ENCODE data around the gene SHISA9.

SHISA9 gene

DNA sequence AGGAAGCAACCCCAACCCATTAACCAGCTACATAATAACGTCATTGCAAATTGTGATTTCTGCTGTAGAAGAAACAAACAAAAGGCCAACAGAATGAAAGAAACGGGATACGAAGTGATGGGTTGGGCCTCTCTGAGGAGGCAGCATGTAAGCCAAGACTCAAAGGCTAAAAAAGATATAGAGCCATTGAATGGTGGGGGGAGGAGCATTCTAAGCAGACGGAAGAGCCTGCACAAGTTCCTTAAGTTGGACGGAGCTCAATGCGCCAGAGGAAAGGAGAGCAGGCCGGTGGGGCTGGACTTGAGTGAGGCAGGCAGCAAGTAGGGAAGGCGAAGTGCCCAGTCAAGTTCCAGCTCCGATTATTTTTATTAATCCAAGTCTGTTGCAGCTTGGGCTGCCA lies 160.3 kb downstream of the SHISA9 start:
- no peak overlapping the region for H3K27ac ChIP-seq (replicated peaks)
- no peak overlapping the region for H3K4me3 ChIP-seq (replicated peaks; ENCODE audit: insufficient read depth, low read length)
- TF ChIP-seq, protein P1, sequence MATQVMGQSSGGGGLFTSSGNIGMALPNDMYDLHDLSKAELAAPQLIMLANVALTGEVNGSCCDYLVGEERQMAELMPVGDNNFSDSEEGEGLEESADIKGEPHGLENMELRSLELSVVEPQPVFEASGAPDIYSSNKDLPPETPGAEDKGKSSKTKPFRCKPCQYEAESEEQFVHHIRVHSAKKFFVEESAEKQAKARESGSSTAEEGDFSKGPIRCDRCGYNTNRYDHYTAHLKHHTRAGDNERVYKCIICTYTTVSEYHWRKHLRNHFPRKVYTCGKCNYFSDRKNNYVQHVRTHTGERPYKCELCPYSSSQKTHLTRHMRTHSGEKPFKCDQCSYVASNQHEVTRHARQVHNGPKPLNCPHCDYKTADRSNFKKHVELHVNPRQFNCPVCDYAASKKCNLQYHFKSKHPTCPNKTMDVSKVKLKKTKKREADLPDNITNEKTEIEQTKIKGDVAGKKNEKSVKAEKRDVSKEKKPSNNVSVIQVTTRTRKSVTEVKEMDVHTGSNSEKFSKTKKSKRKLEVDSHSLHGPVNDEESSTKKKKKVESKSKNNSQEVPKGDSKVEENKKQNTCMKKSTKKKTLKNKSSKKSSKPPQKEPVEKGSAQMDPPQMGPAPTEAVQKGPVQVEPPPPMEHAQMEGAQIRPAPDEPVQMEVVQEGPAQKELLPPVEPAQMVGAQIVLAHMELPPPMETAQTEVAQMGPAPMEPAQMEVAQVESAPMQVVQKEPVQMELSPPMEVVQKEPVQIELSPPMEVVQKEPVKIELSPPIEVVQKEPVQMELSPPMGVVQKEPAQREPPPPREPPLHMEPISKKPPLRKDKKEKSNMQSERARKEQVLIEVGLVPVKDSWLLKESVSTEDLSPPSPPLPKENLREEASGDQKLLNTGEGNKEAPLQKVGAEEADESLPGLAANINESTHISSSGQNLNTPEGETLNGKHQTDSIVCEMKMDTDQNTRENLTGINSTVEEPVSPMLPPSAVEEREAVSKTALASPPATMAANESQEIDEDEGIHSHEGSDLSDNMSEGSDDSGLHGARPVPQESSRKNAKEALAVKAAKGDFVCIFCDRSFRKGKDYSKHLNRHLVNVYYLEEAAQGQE (IDR thresholded peaks at IDR 0.05; ENCODE audit: insufficient replicate concordance, low read depth), result no peak
- TF ChIP-seq, protein P2, sequence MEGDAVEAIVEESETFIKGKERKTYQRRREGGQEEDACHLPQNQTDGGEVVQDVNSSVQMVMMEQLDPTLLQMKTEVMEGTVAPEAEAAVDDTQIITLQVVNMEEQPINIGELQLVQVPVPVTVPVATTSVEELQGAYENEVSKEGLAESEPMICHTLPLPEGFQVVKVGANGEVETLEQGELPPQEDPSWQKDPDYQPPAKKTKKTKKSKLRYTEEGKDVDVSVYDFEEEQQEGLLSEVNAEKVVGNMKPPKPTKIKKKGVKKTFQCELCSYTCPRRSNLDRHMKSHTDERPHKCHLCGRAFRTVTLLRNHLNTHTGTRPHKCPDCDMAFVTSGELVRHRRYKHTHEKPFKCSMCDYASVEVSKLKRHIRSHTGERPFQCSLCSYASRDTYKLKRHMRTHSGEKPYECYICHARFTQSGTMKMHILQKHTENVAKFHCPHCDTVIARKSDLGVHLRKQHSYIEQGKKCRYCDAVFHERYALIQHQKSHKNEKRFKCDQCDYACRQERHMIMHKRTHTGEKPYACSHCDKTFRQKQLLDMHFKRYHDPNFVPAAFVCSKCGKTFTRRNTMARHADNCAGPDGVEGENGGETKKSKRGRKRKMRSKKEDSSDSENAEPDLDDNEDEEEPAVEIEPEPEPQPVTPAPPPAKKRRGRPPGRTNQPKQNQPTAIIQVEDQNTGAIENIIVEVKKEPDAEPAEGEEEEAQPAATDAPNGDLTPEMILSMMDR (IDR thresholded peaks at IDR 0.05; ENCODE audit: insufficient read depth, low read length), result no peak
- TF ChIP-seq SPI1 (IDR thresholded peaks at IDR 0.05; ENCODE audit: borderline replicate concordance, low read depth), result no peak
- no peak for TF ChIP-seq GABPA (IDR thresholded peaks at IDR 0.05; ENCODE audit: low read depth)
- no peak for TF ChIP-seq POLR2AphosphoS5 (IDR thresholded peaks at IDR 0.05; ENCODE audit: low read depth)
- DNase-seq (ENCODE audit: low read depth in 1 of 2, low spot score in 1 of 2), result no peak
- H3K27me3 ChIP-seq (ENCODE audit: insufficient read depth, poor library complexity, severe bottlenecking), result no peaks in the 10 kb centered on the region

DNA sequence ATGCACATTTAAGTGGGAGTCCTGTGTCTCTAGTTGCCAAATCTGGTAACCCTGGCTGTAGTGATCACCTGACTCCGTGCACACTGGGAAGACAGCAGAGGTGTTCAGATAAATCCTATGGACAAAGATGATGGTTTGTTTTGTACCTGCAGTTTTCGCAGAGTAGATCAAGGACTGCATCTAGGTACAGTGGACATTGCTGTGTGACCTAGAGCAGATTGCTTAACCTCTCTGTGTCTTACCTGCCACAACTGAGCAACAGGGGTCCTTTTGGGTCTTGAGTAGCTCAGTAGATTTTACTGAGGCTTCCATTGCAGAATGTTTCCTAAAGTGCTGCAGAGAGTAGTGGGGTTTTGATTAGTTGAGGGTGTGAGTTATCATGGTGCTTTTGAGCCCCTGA lies 160.8 kb downstream of the SHISA9 start:
- no peak for DNase-seq (ENCODE audit: low read depth in 1 of 2, low spot score in 1 of 2)
- H3K4me3 ChIP-seq (replicated peaks; ENCODE audit: insufficient read depth, low read length), result no peak overlapping the region
- H3K27ac ChIP-seq (replicated peaks), result no peak overlapping the region
- TF ChIP-seq, protein P2 (IDR thresholded peaks at IDR 0.05; ENCODE audit: insufficient read depth, low read length), result no peak
- TF ChIP-seq, protein P1 (IDR thresholded peaks at IDR 0.05; ENCODE audit: insufficient replicate concordance, low read depth), result no peak
- no peak for TF ChIP-seq GABPA (IDR thresholded peaks at IDR 0.05; ENCODE audit: low read depth)
- TF ChIP-seq POLR2AphosphoS5 (IDR thresholded peaks at IDR 0.05; ENCODE audit: low read depth), result no peak
- no peak for TF ChIP-seq SPI1 (IDR thresholded peaks at IDR 0.05; ENCODE audit: borderline replicate concordance, low read depth)
- no peaks in the 10 kb centered on the region for H3K27me3 ChIP-seq (ENCODE audit: insufficient read depth, poor library complexity, severe bottlenecking)

DNA sequence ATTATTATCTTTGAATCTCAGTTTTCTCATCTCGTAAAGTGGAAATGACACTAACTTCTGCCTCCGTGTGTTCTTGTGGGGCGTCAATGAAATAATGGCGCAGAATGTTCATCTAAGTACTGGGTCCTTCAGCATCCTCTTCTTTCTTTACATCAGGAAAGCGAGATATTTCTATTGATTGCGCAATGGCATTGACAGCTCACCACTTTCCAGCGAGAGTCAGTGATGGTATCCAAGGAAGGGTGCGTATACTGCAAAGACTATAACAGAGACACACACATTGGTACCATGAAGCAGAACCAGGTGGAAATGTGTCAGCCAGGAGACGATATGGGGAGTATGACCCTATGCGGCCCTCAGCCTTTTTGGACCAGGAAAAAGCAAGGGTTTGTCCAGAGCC lies 162.1 kb downstream of the SHISA9 start:
- no peak overlapping the region for H3K27ac ChIP-seq (replicated peaks)
- no peak overlapping the region for H3K4me3 ChIP-seq (replicated peaks; ENCODE audit: insufficient read depth, low read length)
- DNase-seq (ENCODE audit: low read depth in 1 of 2, low spot score in 1 of 2), result no peak
- no peaks in the 10 kb centered on the region for H3K27me3 ChIP-seq (ENCODE audit: insufficient read depth, poor library complexity, severe bottlenecking)
- TF ChIP-seq, protein P2 (IDR thresholded peaks at IDR 0.05; ENCODE audit: insufficient read depth, low read length), result no peak
- TF ChIP-seq, protein P1 (IDR thresholded peaks at IDR 0.05; ENCODE audit: insufficient replicate concordance, low read depth), result no peak
- TF ChIP-seq GABPA (IDR thresholded peaks at IDR 0.05; ENCODE audit: low read depth) (no peak), SPI1 (IDR thresholded peaks at IDR 0.05; ENCODE audit: borderline replicate concordance, low read depth) (no peak), POLR2AphosphoS5 (IDR thresholded peaks at IDR 0.05; ENCODE audit: low read depth) (no peak)

All from HL-60 (cell line).